Peyer's patch (tissue), 4 donors: Measurements from ENCODE around the gene UTP14C.

Experiments used
- CTCF ChIP-seq, 6 experiments: fragments of 450-650 bp in 4 of 6; fragments of 200-600 bp in 2 of 6; sonication (generic) in 1 of 6; IDR thresholded peaks; one replicate each; pipeline ENCODE4 v1.5.1; 2017 to 2019; ENCODE audit warnings: antibody characterized with exemption in 6 of 6, mild to moderate bottlenecking in 3 of 6, moderate library complexity in 1 of 6
- POLR2A ChIP-seq, 2 donors: fragments of 450-650 bp; IDR thresholded peaks; one replicate each; pipeline ENCODE4 v1.5.1; 2017; ENCODE audit warnings: antibody characterized with exemption in 2 of 2, mild to moderate bottlenecking in 2 of 2, moderate library complexity in 2 of 2

DNA sequence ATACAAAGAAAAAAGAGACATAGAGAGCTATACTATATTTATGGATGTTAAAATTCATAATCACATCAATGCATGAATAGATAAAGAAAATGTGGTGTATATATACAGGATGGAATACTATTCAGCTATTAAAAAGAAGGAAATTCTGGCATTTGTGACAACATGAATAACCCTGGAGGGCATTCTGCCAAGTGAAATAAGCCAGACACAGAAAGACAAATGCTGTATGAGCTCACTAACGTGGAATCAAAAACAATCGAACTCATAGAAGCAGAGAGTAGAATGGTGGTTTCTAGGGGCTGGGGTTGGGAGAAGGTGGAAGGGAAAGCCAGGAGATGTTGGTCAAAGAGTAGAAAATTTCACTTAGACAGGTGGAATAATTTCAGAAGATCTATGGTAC is 24.0 kb downstream of the UTP14C start:
- TF ChIP-seq CTCF (IDR thresholded peaks at IDR 0.05) (no peak), POLR2A (IDR thresholded peaks at IDR 0.05) (no peak)
